ENCODE measurements around the gene CSAG3. TPM values are rescaled to one million over a fixed set of nuclear protein-coding genes. Genes with fewer than 3 reads are reported as not detected.

The CSAG3 gene
- not detected in 5 replicates for total RNA-seq (2022; extraction: Qiagen RNA extraction; ENCODE audit: low read depth)

DNA sequence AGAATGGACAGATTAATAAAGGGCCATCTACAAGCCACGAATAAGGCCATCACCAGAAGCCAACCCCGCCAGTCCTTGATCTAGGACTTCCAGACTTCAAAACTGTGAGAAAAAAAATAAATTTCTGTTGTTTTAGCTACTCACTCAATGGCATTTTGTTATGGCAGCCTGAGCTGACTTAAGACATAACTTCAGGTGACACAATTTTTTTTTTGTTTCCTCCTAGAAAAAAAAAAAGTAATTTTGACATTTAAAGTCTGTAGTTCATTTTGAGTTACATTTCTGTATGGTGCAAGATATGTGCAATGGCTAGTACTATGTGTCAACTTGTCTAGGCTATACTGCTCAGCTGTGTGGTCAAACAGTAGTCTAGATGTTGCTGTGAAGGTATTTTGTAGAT is at the start of gene CSAG3:
Gene CSAG3, plus strand, starts transcription at position 301 of the 400 bp plus-strand sequence.

DNA sequence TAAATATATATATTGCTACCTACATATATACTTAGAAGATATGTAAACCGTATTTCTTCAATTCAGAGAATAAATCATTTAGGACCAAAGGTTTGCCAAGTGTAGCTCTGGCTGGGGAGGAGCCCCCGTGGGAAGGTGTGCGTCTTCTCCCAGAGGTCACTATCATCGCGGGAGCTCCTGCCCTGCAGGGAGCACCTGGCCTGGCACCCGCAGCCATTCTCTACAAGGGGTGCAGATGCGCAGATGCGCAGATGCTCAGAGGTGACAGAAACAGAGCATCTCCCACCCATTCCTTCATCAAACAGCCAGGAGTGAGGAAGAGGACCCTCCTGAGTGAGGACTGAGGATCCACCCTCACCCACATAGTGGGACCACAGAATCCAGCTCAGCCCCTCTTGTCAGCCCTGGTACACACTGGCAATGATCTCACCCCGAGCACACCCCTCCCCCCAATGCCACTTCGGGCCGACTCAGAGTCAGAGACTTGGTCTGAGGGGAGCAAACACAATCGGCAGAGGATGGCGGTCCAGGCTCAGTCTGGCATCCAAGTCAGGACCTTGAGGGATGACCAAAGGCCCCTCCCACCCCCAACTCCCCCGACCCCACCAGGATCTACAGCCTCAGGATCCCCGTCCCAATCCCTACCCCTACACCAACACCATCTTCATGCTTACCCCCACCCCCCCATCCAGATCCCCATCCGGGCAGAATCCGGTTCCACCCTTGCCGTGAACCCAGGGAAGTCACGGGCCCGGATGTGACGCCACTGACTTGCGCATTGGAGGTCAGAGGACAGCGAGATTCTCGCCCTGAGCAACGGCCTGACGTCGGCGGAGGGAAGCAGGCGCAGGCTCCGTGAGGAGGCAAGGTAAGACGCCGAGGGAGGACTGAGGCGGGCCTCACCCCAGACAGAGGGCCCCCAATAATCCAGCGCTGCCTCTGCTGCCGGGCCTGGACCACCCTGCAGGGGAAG is 44.9 kb upstream of the CSAG3 start, which contains the start of gene MAGEA2B:
Gene MAGEA2B, plus strand, starts transcription at position 814 of the 973 bp plus-strand sequence. CDS start 2,479 bp downstream, outside the sequence.

DNA sequence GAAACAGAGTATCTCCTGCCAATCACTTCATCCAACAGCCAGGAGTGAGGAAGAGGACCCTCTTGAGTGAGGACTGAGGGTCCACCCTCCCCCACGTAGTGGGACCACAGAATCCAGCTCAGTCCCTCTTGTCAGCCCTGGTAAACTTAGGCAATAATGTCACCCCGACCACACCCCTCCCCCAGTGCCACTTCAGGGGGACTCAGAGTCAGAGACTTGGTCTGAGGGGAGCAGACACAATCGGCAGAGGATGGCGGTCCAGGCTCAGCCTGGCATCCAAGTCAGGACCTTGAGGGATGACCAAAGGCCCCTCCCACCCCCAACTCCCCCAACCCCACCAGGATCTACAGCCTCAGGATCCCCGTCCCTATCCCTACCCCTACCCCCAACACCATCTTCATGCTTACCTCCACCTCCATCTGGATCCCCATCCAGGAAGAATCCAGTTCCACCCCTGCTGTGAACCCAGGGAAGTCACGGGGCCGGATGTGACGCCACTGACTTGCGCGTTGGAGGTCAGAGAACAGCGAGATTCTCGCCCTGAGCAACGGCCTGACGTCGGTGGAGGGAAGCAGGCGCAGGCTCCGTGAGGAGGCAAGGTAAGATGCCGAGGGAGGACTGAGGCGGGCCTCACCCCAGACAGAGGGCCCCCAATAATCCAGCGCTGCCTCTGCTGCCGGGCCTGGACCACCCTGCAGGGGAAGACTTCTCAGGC is 25.6 kb upstream of the CSAG3 start, which contains the start of the genes CSAG1 and MAGEA12:
Gene CSAG1, minus strand, starts transcription at position 461 of the 715 bp plus-strand sequence. CDS start 1,261 bp downstream, outside the sequence.
Gene MAGEA12, plus strand, starts transcription at position 497 of the 715 bp plus-strand sequence. CDS start 2,405 bp downstream, outside the sequence.

DNA sequence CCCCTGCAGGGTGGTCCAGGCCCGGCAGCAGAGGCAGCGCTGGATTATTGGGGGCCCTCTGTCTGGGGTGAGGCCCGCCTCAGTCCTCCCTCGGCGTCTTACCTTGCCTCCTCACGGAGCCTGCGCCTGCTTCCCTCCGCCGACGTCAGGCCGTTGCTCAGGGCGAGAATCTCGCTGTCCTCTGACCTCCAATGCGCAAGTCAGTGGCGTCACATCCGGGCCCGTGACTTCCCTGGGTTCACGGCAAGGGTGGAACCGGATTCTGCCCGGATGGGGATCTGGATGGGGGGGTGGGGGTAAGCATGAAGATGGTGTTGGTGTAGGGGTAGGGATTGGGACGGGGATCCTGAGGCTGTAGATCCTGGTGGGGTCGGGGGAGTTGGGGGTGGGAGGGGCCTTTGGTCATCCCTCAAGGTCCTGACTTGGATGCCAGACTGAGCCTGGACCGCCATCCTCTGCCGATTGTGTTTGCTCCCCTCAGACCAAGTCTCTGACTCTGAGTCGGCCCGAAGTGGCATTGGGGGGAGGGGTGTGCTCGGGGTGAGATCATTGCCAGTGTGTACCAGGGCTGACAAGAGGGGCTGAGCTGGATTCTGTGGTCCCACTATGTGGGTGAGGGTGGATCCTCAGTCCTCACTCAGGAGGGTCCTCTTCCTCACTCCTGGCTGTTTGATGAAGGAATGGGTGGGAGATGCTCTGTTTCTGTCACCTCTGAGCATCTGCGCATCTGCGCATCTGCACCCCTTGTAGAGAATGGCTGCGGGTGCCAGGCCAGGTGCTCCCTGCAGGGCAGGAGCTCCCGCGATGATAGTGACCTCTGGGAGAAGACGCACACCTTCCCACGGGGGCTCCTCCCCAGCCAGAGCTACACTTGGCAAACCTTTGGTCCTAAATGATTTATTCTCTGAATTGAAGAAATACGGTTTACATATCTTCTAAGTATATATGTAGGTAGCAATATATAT is 5.0 kb upstream of the CSAG3 start, which contains the start of gene MAGEA2:
Gene MAGEA2, minus strand, starts transcription at position 157 of the 965 bp plus-strand sequence. CDS start 2,479 bp downstream, outside the sequence.

DNA sequence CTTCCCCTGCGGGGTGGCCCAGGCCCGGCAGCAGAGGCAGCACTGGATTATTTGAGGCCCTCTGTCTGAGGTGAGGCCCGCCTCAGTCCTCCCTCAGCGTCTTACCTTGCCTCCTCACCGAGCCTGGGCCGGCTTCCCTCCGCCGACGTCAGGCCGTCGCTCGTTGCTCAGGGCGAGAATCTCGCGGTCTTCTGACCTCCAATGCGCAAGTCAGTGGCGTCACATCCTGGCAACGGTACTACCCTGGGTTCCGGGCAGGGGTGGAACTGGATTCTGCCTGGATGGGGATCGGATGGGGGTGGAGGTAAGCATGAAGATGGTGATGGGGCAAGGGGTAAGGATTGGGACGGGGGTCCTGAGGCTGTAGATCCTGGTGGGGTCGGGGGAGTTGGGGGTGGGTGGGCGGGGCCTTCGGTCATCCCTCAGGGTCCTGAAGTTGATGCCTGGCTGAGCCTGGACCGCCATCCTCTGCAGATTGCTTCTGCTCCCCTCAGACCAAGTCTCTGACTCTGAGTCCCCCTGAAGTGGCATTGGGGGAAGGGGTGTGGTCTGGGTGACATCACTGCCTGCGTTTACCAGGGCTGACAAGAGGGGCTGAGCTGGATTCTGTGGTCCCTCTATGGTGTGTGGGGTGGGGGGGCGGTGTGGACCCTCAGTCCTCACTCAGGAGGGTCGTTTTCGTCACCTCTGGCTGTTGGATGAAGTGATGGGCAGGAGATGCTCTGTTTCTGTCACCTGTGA is 10.7 kb downstream of the CSAG3 start, which contains the start of gene MAGEA6:
Gene MAGEA6, minus strand, starts transcription at position 141 of the 741 bp plus-strand sequence. CDS start 2,039 bp downstream, outside the sequence.

Other genes with a start within 250 kb of the CSAG3 start
- 0.19 to 0.36 TPM (median 0.27 TPM) in 5 replicates for gene GABRQ, start 121.3 kb upstream of the CSAG3 start, total RNA-seq (2022; extraction: Qiagen RNA extraction; ENCODE audit: low read depth)
- 2.5 to 4.6 TPM (median 2.8 TPM) in 5 replicates for gene MAGEA3, start 60.4 kb upstream of the CSAG3 start, total RNA-seq (2022; extraction: Qiagen RNA extraction; ENCODE audit: low read depth)
- not detected in 5 replicates for gene CSAG2, start 49.9 kb upstream of the CSAG3 start, total RNA-seq (2022; extraction: Qiagen RNA extraction; ENCODE audit: low read depth)
- 0.23 TPM in 1 of 5 replicates, not detected in the others for gene MAGEA2B, start 44.6 kb upstream of the CSAG3 start, total RNA-seq (2022; extraction: Qiagen RNA extraction; ENCODE audit: low read depth)
- gene CSAG1, start 25.5 kb upstream of the CSAG3 start, total RNA-seq (2022; extraction: Qiagen RNA extraction; ENCODE audit: low read depth) = 0.25 to 0.82 TPM (median 0.59 TPM) in 5 replicates
- gene MAGEA12, start 25.5 kb upstream of the CSAG3 start, total RNA-seq (2022; extraction: Qiagen RNA extraction; ENCODE audit: low read depth) = 0.08 to 0.20 TPM (median 0.13 TPM) in 4 of 5 replicates, not detected in the other
- not detected in 5 replicates for gene MAGEA2, start 5.4 kb upstream of the CSAG3 start, total RNA-seq (2022; extraction: Qiagen RNA extraction; ENCODE audit: low read depth)
- gene MAGEA6, start 10.5 kb downstream of the CSAG3 start, total RNA-seq (2022; extraction: Qiagen RNA extraction; ENCODE audit: low read depth) = 9.7 to 14.0 TPM (median 13.3 TPM) in 5 replicates
- gene CETN2, start 71.5 kb downstream of the CSAG3 start, total RNA-seq (2022; extraction: Qiagen RNA extraction; ENCODE audit: low read depth) = 52.9 to 93.9 TPM (median 72.5 TPM) in 5 replicates
- 38.2 to 49.3 TPM (median 41.3 TPM) in 5 replicates for gene NSDHL, start 71.8 kb downstream of the CSAG3 start, total RNA-seq (2022; extraction: Qiagen RNA extraction; ENCODE audit: low read depth)
- gene ZNF185, start 138.8 kb downstream of the CSAG3 start, total RNA-seq (2022; extraction: Qiagen RNA extraction; ENCODE audit: low read depth) = 6.2 to 7.2 TPM (median 6.6 TPM) in 5 replicates
- not detected in 5 replicates for gene PNMA5, start 234.9 kb downstream of the CSAG3 start, total RNA-seq (2022; extraction: Qiagen RNA extraction; ENCODE audit: low read depth)